SHP77 (cell line): ENCODE data around the gene CCDC152.
"Not testable (repeated sequence)": the region's sequence is repeated elsewhere in the genome, so short reads cannot be mapped to it uniquely, and the experiment has no call there.

Experiments used
- DNase-seq, 2 experiments: peaks; one replicate each; lab custom pipeline; 2025; lab: John Stamatoyannopoulos, UW

CCDC152 gene

GRCh38 chr5:42756606-42757601 lies at the start of gene CCDC152:
TSS of gene CCDC152 (plus strand) at chr5:42756818. CDS start at chr5:42759122, 2,304 bp downstream.
- no peak for DNase-seq

- peak; percentile 37 to 70 for DNase-seq
Observed at GRCh38 chr5:42715785-42716184, 40.8 kb upstream of the CCDC152 start.

- DNase-seq, result no peak
Observed at GRCh38 chr5:42718591-42718990, 38.0 kb upstream of the CCDC152 start.

GRCh38 chr5:42719034-42719433 lies 37.6 kb upstream of the CCDC152 start:
- no peak for DNase-seq

GRCh38 chr5:42720251-42720650 lies 36.4 kb upstream of the CCDC152 start:
- no peak for DNase-seq

- DNase-seq, result no peak
Observed at GRCh38 chr5:42721484-42721883, 35.1 kb upstream of the CCDC152 start.

- not testable (repeated sequence) for DNase-seq
Observed at GRCh38 chr5:42734531-42735058, 22.0 kb upstream of the CCDC152 start.

- no peak for DNase-seq
Observed at GRCh38 chr5:42740920-42741319, 15.7 kb upstream of the CCDC152 start.

- DNase-seq, result no peak
Observed at GRCh38 chr5:42745426-42745825, 11.2 kb upstream of the CCDC152 start.

- DNase-seq, result no peak
Observed at GRCh38 chr5:42745856-42746255, 10.8 kb upstream of the CCDC152 start.

- no peak for DNase-seq
Observed at GRCh38 chr5:42749020-42749419, 7.6 kb upstream of the CCDC152 start.

- no peak for DNase-seq
Observed at GRCh38 chr5:42750507-42750906, 6.1 kb upstream of the CCDC152 start.

- DNase-seq, result no peak
Observed at GRCh38 chr5:42751044-42751443, 5.6 kb upstream of the CCDC152 start.

- no peak for DNase-seq
Observed at GRCh38 chr5:42753099-42753498, 3.5 kb upstream of the CCDC152 start.

GRCh38 chr5:42759456-42759855 lies 2.8 kb downstream of the CCDC152 start:
- no peak for DNase-seq

- no peak for DNase-seq
Observed at GRCh38 chr5:42760426-42760825, 3.8 kb downstream of the CCDC152 start.

- DNase-seq, result no peak
Observed at GRCh38 chr5:42761791-42762190, 5.2 kb downstream of the CCDC152 start.

GRCh38 chr5:42767491-42768105 lies 11.0 kb downstream of the CCDC152 start:
- peak; percentile 34 to 42 for DNase-seq

GRCh38 chr5:42768106-42768504 lies 11.5 kb downstream of the CCDC152 start:
- no peak for DNase-seq

- DNase-seq, result no peak
Observed at GRCh38 chr5:42770003-42770402, 13.4 kb downstream of the CCDC152 start.

GRCh38 chr5:42772265-42772993 lies 15.8 kb downstream of the CCDC152 start:
- no peak for DNase-seq

GRCh38 chr5:42779083-42779482 lies 22.5 kb downstream of the CCDC152 start:
- DNase-seq, result no peak
